B cell (primary cell): ENCODE measurements around the gene FLNB.

ENCODE experiments used
- CTCF ChIP-seq: fragments of 200-600 bp; IDR thresholded peaks from one replicate; pipeline ENCODE4 v1.8.0; 2022; ENCODE audit warnings: antibody characterized with exemption, mild to moderate bottlenecking
- EZH2 ChIP-seq: IDR thresholded peaks from 2 replicates; pipeline ENCODE4 v1.6.1; 2012; ENCODE audit warnings: borderline replicate concordance, low read depth, mild to moderate bottlenecking, moderate library complexity, low read length; ENCODE audit not compliant: insufficient read depth, poor library complexity, severe bottlenecking

DNA sequence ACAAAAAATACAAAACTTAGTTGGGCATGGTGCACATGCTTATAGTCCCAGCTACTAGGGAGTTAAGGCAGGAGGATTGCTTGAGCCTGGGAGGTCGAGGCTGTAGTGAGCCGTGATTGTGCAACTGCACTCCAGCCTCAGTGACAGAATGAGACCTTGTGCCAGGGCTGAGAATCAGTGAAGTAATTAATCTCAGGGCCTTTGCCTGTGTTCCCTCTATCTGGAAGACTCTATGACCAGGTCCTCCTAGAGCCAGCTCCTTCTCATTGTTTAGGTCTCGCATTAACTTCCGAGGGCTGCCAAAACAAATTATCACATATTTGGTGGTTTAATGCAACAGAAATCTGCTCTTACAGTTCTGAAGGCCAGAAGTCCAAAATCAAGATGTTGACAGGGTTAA, 41.4 kb upstream of the FLNB start:
- no peak for TF ChIP-seq CTCF
- TF ChIP-seq EZH2: no peak
